Suprapubic skin (tissue), 4 donors: ENCODE data around the gene ERVFRD-1. TPM values are rescaled to one million over a fixed set of nuclear protein-coding genes. Genes with fewer than 3 reads are reported as not detected.

ENCODE experiments used
- DNase-seq, 2 donors: peaks; one replicate each; pipeline ENCODE4 v3.0.0-alpha.2; 2019; ENCODE audit warnings: low spot score in 2 of 2
- H3K27ac ChIP-seq: fragments of 200-600 bp; sonication (generic); one replicate; pipeline ENCODE4 v1.5.1; 2019
- H3K27me3 ChIP-seq: fragments of 200-600 bp; sonication (generic); one replicate; pipeline ENCODE4 v1.5.1; 2019
- H3K36me3 ChIP-seq: fragments of 200-600 bp; sonication (generic); one replicate; pipeline ENCODE4 v1.5.1; 2019
- H3K4me1 ChIP-seq: fragments of 200-600 bp; sonication (generic); one replicate; pipeline ENCODE4 v1.5.1; 2019
- H3K4me3 ChIP-seq: fragments of 200-600 bp; sonication (generic); one replicate; pipeline ENCODE4 v1.5.1; 2019; ENCODE audit warnings: mild to moderate bottlenecking
- H3K9me3 ChIP-seq: fragments of 200-600 bp; sonication (generic); one replicate; pipeline ENCODE4 v1.5.1; 2019
- EP300 ChIP-seq: sonication (generic); formaldehyde crosslinking; IDR thresholded peaks from one replicate; pipeline ENCODE4 v1.6.1; 2017; ENCODE audit warnings: antibody characterized with exemption
- POLR2A ChIP-seq, 2 donors: fragments of 450-650 bp; IDR thresholded peaks; one replicate each; pipeline ENCODE4 v1.6.1; 2017; ENCODE audit warnings: antibody characterized with exemption in 2 of 2, mild to moderate bottlenecking in 2 of 2, moderate library complexity in 2 of 2
- POLR2AphosphoS5 ChIP-seq, 3 donors: sonication (generic); formaldehyde crosslinking; IDR thresholded peaks; one replicate each; pipeline ENCODE4 v1.6.1; 2017; ENCODE audit warnings: antibody characterized with exemption in 3 of 3
- WGBS: methylation state at CpG from one replicate; pipeline ENCODE4 v1.1.5; 2018; 5-methylcytosine and 5-hydroxymethylcytosine counted together
- total RNA-seq, 4 donors: library from RNA; depleted of rRNA; stranded (reverse); fragments of >200 nt; gene quantifications; one replicate each; pipeline ENCODE4 v1.1.0, GENCODE V29; 2016
- TF ChIP-seq, protein P1 (sequence below), 2 donors: fragments of 200-600 bp in 1 of 2; fragments of 450-650 bp in 1 of 2; sonication (generic) in 1 of 2; IDR thresholded peaks; one replicate each; pipeline ENCODE4 v1.5.1; 2016 to 2019; ENCODE audit warnings: antibody characterized with exemption in 2 of 2, mild to moderate bottlenecking in 1 of 2, moderate library complexity in 1 of 2

ERVFRD-1 gene
- total RNA-seq, 4 donors from 2014 or later: not detected

- H3K4me1 ChIP-seq: no peaks in the 10 kb centered on the region
- TF ChIP-seq, protein P1, sequence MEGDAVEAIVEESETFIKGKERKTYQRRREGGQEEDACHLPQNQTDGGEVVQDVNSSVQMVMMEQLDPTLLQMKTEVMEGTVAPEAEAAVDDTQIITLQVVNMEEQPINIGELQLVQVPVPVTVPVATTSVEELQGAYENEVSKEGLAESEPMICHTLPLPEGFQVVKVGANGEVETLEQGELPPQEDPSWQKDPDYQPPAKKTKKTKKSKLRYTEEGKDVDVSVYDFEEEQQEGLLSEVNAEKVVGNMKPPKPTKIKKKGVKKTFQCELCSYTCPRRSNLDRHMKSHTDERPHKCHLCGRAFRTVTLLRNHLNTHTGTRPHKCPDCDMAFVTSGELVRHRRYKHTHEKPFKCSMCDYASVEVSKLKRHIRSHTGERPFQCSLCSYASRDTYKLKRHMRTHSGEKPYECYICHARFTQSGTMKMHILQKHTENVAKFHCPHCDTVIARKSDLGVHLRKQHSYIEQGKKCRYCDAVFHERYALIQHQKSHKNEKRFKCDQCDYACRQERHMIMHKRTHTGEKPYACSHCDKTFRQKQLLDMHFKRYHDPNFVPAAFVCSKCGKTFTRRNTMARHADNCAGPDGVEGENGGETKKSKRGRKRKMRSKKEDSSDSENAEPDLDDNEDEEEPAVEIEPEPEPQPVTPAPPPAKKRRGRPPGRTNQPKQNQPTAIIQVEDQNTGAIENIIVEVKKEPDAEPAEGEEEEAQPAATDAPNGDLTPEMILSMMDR (IDR thresholded peaks at IDR 0.05): no peak
- TF ChIP-seq POLR2A (IDR thresholded peaks at IDR 0.05) (no peak), POLR2AphosphoS5 (IDR thresholded peaks at IDR 0.05) (no peak), EP300 (no peak)
- 98% methylated on average over 1 of the region's 1 CpG for WGBS
- H3K36me3 ChIP-seq: no peaks in the 10 kb centered on the region
- H3K4me3 ChIP-seq: no peak overlapping the region
- no peak for DNase-seq
- no peak overlapping the region for H3K27ac ChIP-seq
- H3K27me3 ChIP-seq: peaks cover 4% of the 10 kb centered on the region
- H3K9me3 ChIP-seq: no peaks in the 10 kb centered on the region
Observed at GRCh38 chr6:11054722-11055121, 56.8 kb downstream of the ERVFRD-1 start.

DNA sequence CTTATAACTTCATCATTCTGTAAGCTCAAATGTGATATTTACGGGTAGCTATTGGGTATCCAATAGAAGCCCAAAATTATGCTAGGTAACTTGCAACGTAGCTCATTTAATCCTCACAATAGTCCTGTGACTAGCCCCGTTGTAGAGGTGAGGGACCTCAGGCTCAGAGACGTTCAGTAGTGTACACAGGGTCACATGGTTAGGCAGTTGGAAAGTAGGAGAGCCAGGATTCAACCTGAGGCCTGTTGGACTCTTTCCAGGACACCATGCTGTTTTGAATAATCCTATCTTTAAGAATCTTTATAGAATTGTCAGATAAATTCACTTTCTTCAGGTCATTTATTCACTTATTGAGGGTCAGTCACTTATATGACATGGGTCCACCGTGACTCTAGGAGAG lies 58.2 kb downstream of the ERVFRD-1 start:
- no peaks in the 10 kb centered on the region for H3K36me3 ChIP-seq
- 72% methylated on average over 5 of the region's 5 CpGs for WGBS
- no peak overlapping the region for H3K27ac ChIP-seq

More for the DNA sequence above, 58.2 kb downstream of the ERVFRD-1 start:
- no peak for DNase-seq
- TF ChIP-seq, protein P1 (IDR thresholded peaks at IDR 0.05): no peak
- no peak for TF ChIP-seq EP300
- TF ChIP-seq POLR2A (IDR thresholded peaks at IDR 0.05): no peak
- no peaks in the 10 kb centered on the region for H3K9me3 ChIP-seq
- H3K4me3 ChIP-seq: no peak overlapping the region
- peaks cover 13% of the 10 kb centered on the region for H3K27me3 ChIP-seq
- no peaks in the 10 kb centered on the region for H3K4me1 ChIP-seq

Other genes with a start within 250 kb of the ERVFRD-1 start
- not detected for gene GCM2, start 229.7 kb downstream of the ERVFRD-1 start, total RNA-seq
- gene SYCP2L, start 224.7 kb downstream of the ERVFRD-1 start, total RNA-seq: 1 to 10 TPM in 1 of 4 donors, under 1 TPM in 2, not detected in 1; 0.44 to 5.2 (median 0.49) TPM
- under 1 TPM in 3 of 4 donors, not detected in 1; 0.17 to 0.19 (median 0.18) TPM for gene ELOVL2, start 67.4 kb downstream of the ERVFRD-1 start, total RNA-seq
- gene SMIM13, start 17.9 kb downstream of the ERVFRD-1 start, total RNA-seq: 10 to 100 TPM in 3 of 4 donors, 1 to 10 TPM in 1; 9.3 to 15.6 (median 10.7) TPM
- 10 to 100 TPM; 18.3 to 29.8 (median 22.4) TPM for gene NEDD9, start 120.9 kb upstream of the ERVFRD-1 start, total RNA-seq